Measurements from ENCODE around the gene TULP1.

TULP1 gene

GRCh38 chr6:35483893-35484645, 28.6 kb downstream of the TULP1 start:
- TF ChIP-seq CTCF (IDR thresholded peaks at IDR 0.05), result no peak
- Histone ChIP-seq H3K27ac (peak overlapping the region; percentile 92 to 100), H3K4me3 (no peak overlapping the region), H3K36me3 (peaks cover 22 to 55% (median 41%) of the 10 kb centered on the region in 3 donors), H3K27me3 (no peaks in the 10 kb centered on the region), H3K4me1 (peaks cover 0 to 47% (median 42%) of the 10 kb centered on the region in 4 donors), H3K9me3 (no peaks in the 10 kb centered on the region)
- intact Hi-C loops (cut with DNase I; ENCODE audit: low total_unique reads), result no loop called here
- DNase-seq, result no peak

GRCh38 chr6:35483490-35483889, 29.2 kb downstream of the TULP1 start:
- Histone ChIP-seq H3K4me3 (no peak overlapping the region), H3K36me3 (peaks cover 25 to 60% (median 44%) of the 10 kb centered on the region in 3 donors), H3K9me3 (no peaks in the 10 kb centered on the region), H3K27ac (peak overlapping the region; percentile 92 to 100), H3K4me1 (peaks cover 0 to 41% (median 37%) of the 10 kb centered on the region in 4 donors), H3K27me3 (no peaks in the 10 kb centered on the region)
- intact Hi-C loops (cut with DNase I; ENCODE audit: low total_unique reads), result no loop called here
- no peak for TF ChIP-seq CTCF (IDR thresholded peaks at IDR 0.05)
- DNase-seq, result no peak

GRCh38 chr6:35483062-35483461, 29.6 kb downstream of the TULP1 start:
- peaks cover 0 to 36% (median 33%) of the 10 kb centered on the region in 4 donors for H3K4me1 ChIP-seq
- intact Hi-C loops (cut with DNase I; ENCODE audit: low total_unique reads), result no loop called here
- no peak for DNase-seq
- H3K36me3 ChIP-seq, result peaks cover 29 to 65% (median 48%) of the 10 kb centered on the region in 3 donors
- no peaks in the 10 kb centered on the region for H3K27me3 ChIP-seq
- no peak for TF ChIP-seq CTCF (IDR thresholded peaks at IDR 0.05)
- no peak overlapping the region for H3K4me3 ChIP-seq
- H3K27ac ChIP-seq, result peak overlapping the region in 1 of 2 donors; percentile 100
- no peaks in the 10 kb centered on the region for H3K9me3 ChIP-seq

- Histone ChIP-seq H3K36me3 (peaks cover 31 to 83% (median 55%) of the 10 kb centered on the region in 3 donors), H3K4me1 (peaks cover 0 to 18% (median 17%) of the 10 kb centered on the region in 4 donors), H3K27ac (peak overlapping the region in 1 of 2 donors; percentile 13), H3K9me3 (no peaks in the 10 kb centered on the region), H3K27me3 (no peaks in the 10 kb centered on the region), H3K4me3 (no peak overlapping the region)
- intact Hi-C loops (cut with DNase I; ENCODE audit: low total_unique reads), result no loop called here
- no peak for TF ChIP-seq CTCF (IDR thresholded peaks at IDR 0.05)
- no peak for DNase-seq
These were observed 31.5 kb downstream of the TULP1 start for GRCh38 chr6:35481226-35481625.

GRCh38 chr6:35480176-35480575, 32.5 kb downstream of the TULP1 start:
- Histone ChIP-seq H3K36me3 (peaks cover 38 to 94% (median 64%) of the 10 kb centered on the region in 3 donors), H3K4me1 (peaks cover 0 to 8% (median 6%) of the 10 kb centered on the region in 4 donors), H3K9me3 (no peaks in the 10 kb centered on the region), H3K4me3 (no peak overlapping the region), H3K27me3 (no peaks in the 10 kb centered on the region), H3K27ac (no peak overlapping the region)
- intact Hi-C loops (cut with DNase I; ENCODE audit: low total_unique reads), result no loop called here
- no peak for DNase-seq
- no peak for TF ChIP-seq CTCF (IDR thresholded peaks at IDR 0.05)
